Stimulated activated CD8-positive, alpha-beta memory T cell treated with anti-CD3 and anti-CD28 coated beads, Interleukin-12 subunit alpha, Interleukin-12 subunit beta, amount 100 ng/mL, for 1 hour (primary cell): ENCODE data around the gene PERCC1.

Experiments
- DNase-seq: peaks from one replicate; pipeline ENCODE4 v3.0.0-alpha.2; 2020; ENCODE audit warnings: low read depth

Gene PERCC1

GRCh38 chr16:1450218-1450617 lies 19.3 kb downstream of the PERCC1 start:
- DNase-seq: no peak

- no peak for DNase-seq
Observed at GRCh38 chr16:1450841-1451240, 20.0 kb downstream of the PERCC1 start.

- DNase-seq: no peak
Observed at GRCh38 chr16:1451702-1452392, 21.0 kb downstream of the PERCC1 start.

GRCh38 chr16:1452530-1452929 lies 21.7 kb downstream of the PERCC1 start:
- no peak for DNase-seq

GRCh38 chr16:1453316-1453715 lies 22.4 kb downstream of the PERCC1 start:
- DNase-seq: no peak

- no peak for DNase-seq
Observed at GRCh38 chr16:1454561-1454960, 23.7 kb downstream of the PERCC1 start.

GRCh38 chr16:1455190-1456171 lies 24.6 kb downstream of the PERCC1 start:
- no peak for DNase-seq

GRCh38 chr16:1456951-1457350 lies 26.1 kb downstream of the PERCC1 start:
- no peak for DNase-seq

GRCh38 chr16:1457489-1458245 lies 26.8 kb downstream of the PERCC1 start:
- DNase-seq: no peak

- DNase-seq: no peak
Observed at GRCh38 chr16:1458336-1458976, 27.6 kb downstream of the PERCC1 start.

- no peak for DNase-seq
Observed at GRCh38 chr16:1458977-1459341, 28.1 kb downstream of the PERCC1 start.

- no peak for DNase-seq
Observed at GRCh38 chr16:1459967-1460366, 29.1 kb downstream of the PERCC1 start.

- DNase-seq: no peak
Observed at GRCh38 chr16:1460602-1461138, 29.8 kb downstream of the PERCC1 start.

- DNase-seq: no peak
Observed at GRCh38 chr16:1461146-1461545, 30.3 kb downstream of the PERCC1 start.

GRCh38 chr16:1464196-1464893 lies 33.5 kb downstream of the PERCC1 start:
- no peak for DNase-seq

GRCh38 chr16:1464894-1465566 lies 34.2 kb downstream of the PERCC1 start:
- no peak for DNase-seq

- no peak for DNase-seq
Observed at GRCh38 chr16:1465567-1465915, 34.7 kb downstream of the PERCC1 start.

- no peak for DNase-seq
Observed at GRCh38 chr16:1466054-1466453, 35.2 kb downstream of the PERCC1 start.

GRCh38 chr16:1466968-1467521 lies 36.2 kb downstream of the PERCC1 start:
- no peak for DNase-seq

- no peak for DNase-seq
Observed at GRCh38 chr16:1468426-1468810, 37.5 kb downstream of the PERCC1 start.
